ENCODE results near the gene CLPTM1L. TPM values are rescaled to one million over a fixed set of nuclear protein-coding genes. Genes with fewer than 3 reads are reported as not detected.

The CLPTM1L gene
- total RNA-seq, 1 donor from 2014 or later: 357 TPM

- DNase-seq (ENCODE audit: low read depth in 2 of 2): peak in 1 of 2 donors; percentile 14
Measured at GRCh38 chr5:1315709-1316587, 29.0 kb downstream of the CLPTM1L start.

GRCh38 chr5:1315018-1315708, 29.7 kb downstream of the CLPTM1L start:
- no peak for DNase-seq (ENCODE audit: low read depth in 2 of 2)

GRCh38 chr5:1314564-1314982, 30.3 kb downstream of the CLPTM1L start:
- DNase-seq (ENCODE audit: low read depth in 2 of 2): no peak

DNA sequence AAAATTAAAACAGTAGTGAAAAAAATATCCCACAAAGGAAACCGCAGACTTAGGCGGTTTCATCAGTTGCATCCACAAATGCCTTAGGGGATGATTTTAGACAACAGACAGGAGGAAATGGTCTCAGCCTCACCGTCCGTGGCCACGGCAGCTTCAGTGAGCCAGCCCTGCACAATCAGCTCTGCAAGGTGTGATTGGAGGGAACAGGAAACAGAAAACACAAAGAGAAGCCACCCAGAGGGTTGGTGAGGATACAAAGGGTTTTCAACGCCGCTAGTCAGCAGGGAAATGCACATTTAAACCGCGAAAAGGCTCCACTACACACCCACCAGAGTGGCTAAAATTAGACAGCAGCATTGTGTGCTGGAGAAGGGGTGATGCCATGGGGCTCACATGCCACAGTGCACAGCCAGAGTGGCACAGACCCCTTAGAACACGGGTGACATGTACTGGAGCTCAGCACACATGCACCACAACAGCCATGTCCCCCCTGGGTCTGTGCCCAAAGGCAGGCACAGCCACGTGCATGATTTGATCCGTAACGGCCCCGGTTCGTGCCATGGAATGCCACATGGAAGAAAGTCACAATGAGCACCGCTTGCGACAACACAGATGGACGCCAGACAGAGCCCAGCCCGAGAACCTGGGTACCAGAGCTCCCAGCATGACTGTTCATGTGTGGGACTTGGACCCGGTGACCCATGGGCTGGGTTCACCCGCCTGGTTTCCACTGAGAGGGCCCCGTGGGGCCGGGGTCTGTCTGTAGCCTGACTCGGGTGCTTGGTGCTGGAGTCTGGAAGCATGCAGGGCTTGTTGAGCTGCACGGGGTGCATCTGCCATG, 31.7 kb downstream of the CLPTM1L start:
- no peak for DNase-seq (ENCODE audit: low read depth in 2 of 2)

DNA sequence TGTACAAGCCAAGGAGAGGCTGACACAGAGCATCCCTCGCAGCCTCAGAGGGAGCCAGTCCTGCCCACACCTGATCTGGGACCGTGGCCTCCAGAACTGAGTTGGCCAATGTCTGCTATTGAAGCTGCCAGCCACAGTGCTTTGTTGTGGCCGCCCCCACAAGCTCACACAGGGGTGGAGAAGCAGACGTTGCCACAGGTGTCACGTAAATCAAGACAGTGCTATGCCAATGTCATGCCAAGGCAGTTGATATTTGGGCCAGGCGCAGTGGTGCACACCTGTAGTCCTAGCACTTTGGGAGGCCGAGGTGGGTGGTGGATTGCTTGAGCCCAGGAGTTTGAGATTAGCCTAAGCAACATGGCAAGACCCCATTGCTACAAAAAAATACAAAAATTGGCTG, 32.7 kb downstream of the CLPTM1L start:
- no peak for DNase-seq (ENCODE audit: low read depth in 2 of 2)

- DNase-seq (ENCODE audit: low read depth in 2 of 2): no peak
Measured at GRCh38 chr5:1311439-1312055, 33.4 kb downstream of the CLPTM1L start.

DNA sequence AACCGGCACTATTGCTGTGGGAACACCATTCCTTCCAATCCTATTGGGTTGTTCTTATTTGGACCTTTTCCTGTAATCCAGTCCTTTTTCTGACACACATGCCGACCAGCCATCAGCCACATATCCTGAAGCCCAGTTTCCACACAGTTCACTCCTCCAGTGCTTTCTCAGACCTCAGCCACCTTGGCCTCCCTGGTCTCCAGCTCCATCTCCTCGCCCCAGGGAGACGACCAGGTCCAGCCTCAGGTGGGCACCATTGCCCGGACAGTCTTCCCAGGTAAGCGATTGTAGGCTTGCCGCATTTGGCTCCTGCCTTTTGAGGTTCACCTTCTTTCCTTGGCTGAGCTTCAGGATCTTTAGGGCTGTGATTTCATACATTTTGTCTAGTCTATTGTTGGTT, 34.8 kb downstream of the CLPTM1L start:
- no peak for DNase-seq (ENCODE audit: low read depth in 2 of 2)

- no peak for DNase-seq (ENCODE audit: low read depth in 2 of 2)
Measured at GRCh38 chr5:1304033-1304432, 40.9 kb downstream of the CLPTM1L start.

DNA sequence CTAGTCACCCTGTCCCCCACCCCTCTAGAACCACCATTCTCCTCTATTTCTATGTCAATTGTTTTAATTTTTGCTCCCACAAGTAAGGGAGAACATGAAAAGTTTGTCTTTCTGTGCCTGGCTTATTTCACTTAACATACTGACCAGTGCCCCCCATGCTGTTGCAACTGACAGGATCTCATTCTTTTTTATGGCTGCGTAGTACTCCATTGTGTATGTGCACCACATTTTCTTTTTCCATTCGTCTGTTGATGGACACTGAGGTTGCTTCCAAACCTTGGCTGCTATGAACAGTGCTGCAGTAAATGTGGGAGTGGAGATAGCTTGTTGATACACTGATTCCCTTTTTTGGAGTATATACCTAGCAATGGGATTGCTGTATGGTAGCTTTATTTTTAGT, 42.6 kb downstream of the CLPTM1L start:
- no peak for DNase-seq (ENCODE audit: low read depth in 2 of 2)

- DNase-seq (ENCODE audit: low read depth in 2 of 2): no peak
Measured at GRCh38 chr5:1300581-1301083, 44.3 kb downstream of the CLPTM1L start.

DNA sequence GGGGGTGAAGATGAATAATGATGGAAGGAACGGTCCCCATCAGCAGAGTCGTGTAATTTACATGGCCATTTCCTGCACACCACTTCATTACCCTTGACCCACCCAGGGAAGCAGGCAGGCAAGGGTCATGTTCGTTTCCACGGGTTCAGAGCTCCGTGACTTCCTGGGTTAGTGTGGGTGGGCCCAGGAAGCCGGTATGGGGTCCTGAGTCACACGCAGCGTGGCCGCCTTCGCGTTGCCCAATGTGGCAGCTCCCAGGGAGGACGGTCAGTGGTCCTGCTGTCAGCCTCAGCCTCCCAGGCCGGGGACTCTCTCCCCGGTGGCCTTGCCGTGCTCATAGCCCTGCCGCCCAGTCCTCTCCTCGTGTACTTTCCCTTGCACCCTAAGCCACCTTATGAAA, 44.9 kb downstream of the CLPTM1L start:
- no peak for DNase-seq (ENCODE audit: low read depth in 2 of 2)

DNA sequence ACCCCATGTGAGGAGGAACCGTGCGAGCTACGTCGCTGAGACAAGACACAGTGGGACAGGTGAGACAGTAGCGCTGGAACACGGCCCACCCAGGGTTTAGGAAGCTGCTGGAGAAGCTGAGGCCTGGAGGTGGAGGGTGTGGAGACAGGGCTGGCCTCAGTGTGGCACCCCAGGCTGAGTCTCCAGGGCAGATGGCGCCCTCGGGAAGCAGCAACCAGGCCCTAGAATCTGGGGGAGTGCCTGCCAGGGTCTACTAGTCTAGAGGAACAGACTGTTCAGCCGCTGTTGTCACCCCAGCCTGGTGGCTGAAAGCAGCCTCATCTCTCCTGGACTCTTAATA, 45.4 kb downstream of the CLPTM1L start:
- no peak for DNase-seq (ENCODE audit: low read depth in 2 of 2)

DNA sequence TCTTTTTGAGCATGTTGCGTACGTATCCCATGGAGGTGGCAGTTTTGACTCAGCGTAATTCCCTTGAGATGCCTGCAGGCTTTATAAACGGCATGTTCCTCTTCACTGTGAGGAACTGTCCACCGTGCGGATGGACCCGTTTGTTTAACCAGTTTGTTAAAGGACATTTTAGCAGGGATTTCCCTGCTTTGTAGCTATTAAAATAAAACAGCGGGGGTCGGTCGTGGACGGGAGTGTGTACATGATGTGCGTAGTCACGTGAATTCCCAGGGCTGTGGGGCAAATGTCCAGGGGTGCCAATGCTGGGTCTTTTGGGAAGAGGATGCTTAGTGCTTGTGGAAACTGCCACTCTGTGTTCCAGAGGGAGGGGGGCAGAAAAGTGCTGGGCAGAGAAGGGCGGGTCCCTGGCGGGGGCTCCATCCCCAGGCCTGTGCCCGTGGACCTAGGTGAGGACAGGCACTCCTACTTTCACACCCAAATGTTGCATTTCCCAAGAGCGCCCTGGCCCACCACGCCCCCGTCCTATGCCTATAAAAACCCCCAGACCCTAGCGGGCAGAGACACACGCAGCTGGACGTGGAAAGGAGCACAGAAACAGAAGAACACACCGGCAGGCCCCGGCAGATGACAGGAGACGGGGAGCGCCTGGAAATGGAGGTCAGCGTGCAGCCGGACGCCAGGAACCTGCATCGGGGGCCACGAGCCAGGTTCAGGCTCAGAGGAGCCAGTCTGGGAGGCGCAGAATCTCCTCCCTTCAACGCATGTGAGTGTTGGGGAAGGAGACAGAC, 46.0 kb downstream of the CLPTM1L start:
- no peak for DNase-seq (ENCODE audit: low read depth in 2 of 2)

- DNase-seq (ENCODE audit: low read depth in 2 of 2): no peak
Measured at GRCh38 chr5:1298067-1298551, 46.8 kb downstream of the CLPTM1L start.

- DNase-seq (ENCODE audit: low read depth in 2 of 2): no peak
Measured at GRCh38 chr5:1297243-1297642, 47.7 kb downstream of the CLPTM1L start.

DNA sequence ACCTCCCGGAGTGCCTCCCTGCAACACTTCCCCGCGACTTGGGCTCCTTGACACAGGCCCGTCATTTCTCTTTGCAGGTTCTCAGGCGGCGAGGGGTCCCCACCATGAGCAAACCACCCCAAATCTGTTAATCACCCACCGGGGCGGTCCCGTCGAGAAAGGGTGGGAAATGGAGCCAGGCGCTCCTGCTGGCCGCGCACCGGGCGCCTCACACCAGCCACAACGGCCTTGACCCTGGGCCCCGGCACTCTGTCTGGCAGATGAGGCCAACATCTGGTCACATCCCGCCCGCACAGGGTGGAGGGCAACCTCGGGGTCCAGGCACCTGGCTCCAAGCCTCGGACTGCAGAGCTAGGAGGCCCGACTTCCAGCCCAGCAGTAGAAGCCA, 49.3 kb downstream of the CLPTM1L start:
- no peak for DNase-seq (ENCODE audit: low read depth in 2 of 2)

- no peak for DNase-seq (ENCODE audit: low read depth in 2 of 2)
Measured at GRCh38 chr5:1294835-1295649, 49.9 kb downstream of the CLPTM1L start, which contains the start of gene TERT. Gene TERT, minus strand, starts transcription at chr5:1295068. Its CDS starts 79 bp downstream, at chr5:1294989.

DNA sequence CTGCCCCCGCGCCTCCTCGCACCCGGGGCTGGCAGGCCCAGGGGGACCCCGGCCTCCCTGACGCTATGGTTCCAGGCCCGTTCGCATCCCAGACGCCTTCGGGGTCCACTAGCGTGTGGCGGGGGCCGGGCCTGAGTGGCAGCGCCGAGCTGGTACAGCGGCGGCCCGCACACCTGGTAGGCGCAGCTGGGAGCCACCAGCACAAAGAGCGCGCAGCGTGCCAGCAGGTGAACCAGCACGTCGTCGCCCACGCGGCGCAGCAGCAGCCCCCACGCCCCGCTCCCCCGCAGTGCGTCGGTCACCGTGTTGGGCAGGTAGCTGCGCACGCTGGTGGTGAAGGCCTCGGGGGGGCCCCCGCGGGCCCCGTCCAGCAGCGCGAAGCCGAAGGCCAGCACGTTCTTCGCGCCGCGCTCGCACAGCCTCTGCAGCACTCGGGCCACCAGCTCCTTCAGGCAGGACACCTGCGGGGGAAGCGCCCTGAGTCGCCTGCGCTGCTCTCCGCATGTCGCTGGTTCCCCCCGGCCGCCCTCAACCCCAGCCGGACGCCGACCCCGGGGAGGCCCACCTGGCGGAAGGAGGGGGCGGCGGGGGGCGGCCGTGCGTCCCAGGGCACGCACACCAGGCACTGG, 50.6 kb downstream of the CLPTM1L start:
- no peak for DNase-seq (ENCODE audit: low read depth in 2 of 2)
